ENCODE results near the gene RUSC1.

RUSC1 gene

GRCh38 chr1:155296661-155297060, 24.0 kb upstream of the RUSC1 start:
- TF ChIP-seq POLR2AphosphoS5 (IDR thresholded peaks at IDR 0.05; ENCODE audit: low read depth, low read length) (no peak), POLR2A (IDR thresholded peaks at IDR 0.05; ENCODE audit: low read depth, low read length) (no peak), TAF1 (IDR thresholded peaks at IDR 0.05; ENCODE audit: borderline replicate concordance, low read depth, low read length) (no peak)
- FAIRE-seq = no peak

GRCh38 chr1:155297384-155297783, 23.3 kb upstream of the RUSC1 start:
- DNase-seq (ENCODE audit: insufficient read length) (no peak), FAIRE-seq (no peak)
- TF ChIP-seq POLR2AphosphoS5 (IDR thresholded peaks at IDR 0.05; ENCODE audit: low read depth, low read length) (no peak), POLR2A (IDR thresholded peaks at IDR 0.05; ENCODE audit: low read depth, low read length) (no peak), TAF1 (IDR thresholded peaks at IDR 0.05; ENCODE audit: borderline replicate concordance, low read depth, low read length) (no peak)

More at GRCh38 chr1:155296661-155297060, 24.0 kb upstream of the RUSC1 start:
- DNase-seq (ENCODE audit: insufficient read length) = no peak

GRCh38 chr1:155300024-155300423, 20.7 kb upstream of the RUSC1 start:
- FAIRE-seq = no peak
- TF ChIP-seq TAF1 (IDR thresholded peaks at IDR 0.05; ENCODE audit: borderline replicate concordance, low read depth, low read length) (no peak), POLR2AphosphoS5 (IDR thresholded peaks at IDR 0.05; ENCODE audit: low read depth, low read length) (no peak), POLR2A (IDR thresholded peaks at IDR 0.05; ENCODE audit: low read depth, low read length) (no peak)
- no peak for DNase-seq (ENCODE audit: insufficient read length)

GRCh38 chr1:155300553-155301329, 20.0 kb upstream of the RUSC1 start:
- no peak for TF ChIP-seq TAF1 (IDR thresholded peaks at IDR 0.05; ENCODE audit: borderline replicate concordance, low read depth, low read length)
- no peak for TF ChIP-seq POLR2AphosphoS5 (IDR thresholded peaks at IDR 0.05; ENCODE audit: low read depth, low read length)
- TF ChIP-seq POLR2A (IDR thresholded peaks at IDR 0.05; ENCODE audit: low read depth, low read length) = no peak
- no peak for DNase-seq (ENCODE audit: insufficient read length)
- FAIRE-seq = no peak

GRCh38 chr1:155301342-155301841, 19.3 kb upstream of the RUSC1 start, which contains the start of gene PKLR:
TSS of gene PKLR (minus strand) at chr1:155301438. CDS start at chr1:155301395, 43 bp downstream.
- no peak for FAIRE-seq
- TF ChIP-seq POLR2AphosphoS5 (IDR thresholded peaks at IDR 0.05; ENCODE audit: low read depth, low read length) = no peak
- no peak for TF ChIP-seq TAF1 (IDR thresholded peaks at IDR 0.05; ENCODE audit: borderline replicate concordance, low read depth, low read length)
- no peak for TF ChIP-seq POLR2A (IDR thresholded peaks at IDR 0.05; ENCODE audit: low read depth, low read length)
- no peak for DNase-seq (ENCODE audit: insufficient read length)

GRCh38 chr1:155304558-155305063, 16.1 kb upstream of the RUSC1 start:
- DNase-seq (ENCODE audit: insufficient read length) = no peak
- no peak for TF ChIP-seq POLR2AphosphoS5 (IDR thresholded peaks at IDR 0.05; ENCODE audit: low read depth, low read length)
- TF ChIP-seq POLR2A (IDR thresholded peaks at IDR 0.05; ENCODE audit: low read depth, low read length) = no peak
- TF ChIP-seq TAF1 (IDR thresholded peaks at IDR 0.05; ENCODE audit: borderline replicate concordance, low read depth, low read length) = no peak
- no peak for FAIRE-seq

GRCh38 chr1:155305881-155306391, 14.8 kb upstream of the RUSC1 start:
- TF ChIP-seq POLR2AphosphoS5 (IDR thresholded peaks at IDR 0.05; ENCODE audit: low read depth, low read length) (no peak), TAF1 (IDR thresholded peaks at IDR 0.05; ENCODE audit: borderline replicate concordance, low read depth, low read length) (no peak), POLR2A (IDR thresholded peaks at IDR 0.05; ENCODE audit: low read depth, low read length) (no peak)
- FAIRE-seq (no peak), DNase-seq (ENCODE audit: insufficient read length) (no peak)

- no peak for DNase-seq (ENCODE audit: insufficient read length)
- FAIRE-seq = no peak
- TF ChIP-seq POLR2A (IDR thresholded peaks at IDR 0.05; ENCODE audit: low read depth, low read length) (no peak), TAF1 (IDR thresholded peaks at IDR 0.05; ENCODE audit: borderline replicate concordance, low read depth, low read length) (no peak), POLR2AphosphoS5 (IDR thresholded peaks at IDR 0.05; ENCODE audit: low read depth, low read length) (no peak)
These were observed 13.4 kb upstream of the RUSC1 start for GRCh38 chr1:155307247-155307740.

GRCh38 chr1:155308493-155309422, 11.9 kb upstream of the RUSC1 start, which contains the start of gene FDPS:
TSS of gene FDPS (plus strand) at chr1:155308866. CDS start at chr1:155309790, 924 bp downstream.
- peak; percentile 96 for DNase-seq (ENCODE audit: insufficient read length)
- peak; percentile 97 for FAIRE-seq
- TF ChIP-seq POLR2AphosphoS5 (IDR thresholded peaks at IDR 0.05; ENCODE audit: low read depth, low read length) = peak; percentile 4; the same call in 1 of the 2 replicates
- TF ChIP-seq TAF1 (IDR thresholded peaks at IDR 0.05; ENCODE audit: borderline replicate concordance, low read depth, low read length) = peak; percentile 48; the same call in 1 of the 2 replicates
- peak; percentile 55 for TF ChIP-seq POLR2A (IDR thresholded peaks at IDR 0.05; ENCODE audit: low read depth, low read length)

- DNase-seq (ENCODE audit: insufficient read length) (no peak), FAIRE-seq (no peak)
- TF ChIP-seq TAF1 (IDR thresholded peaks at IDR 0.05; ENCODE audit: borderline replicate concordance, low read depth, low read length) = no peak
- no peak; the same call in 1 of the 2 replicates for TF ChIP-seq POLR2AphosphoS5 (IDR thresholded peaks at IDR 0.05; ENCODE audit: low read depth, low read length)
- no peak; the same call in 1 of the 2 replicates for TF ChIP-seq POLR2A (IDR thresholded peaks at IDR 0.05; ENCODE audit: low read depth, low read length)
These were observed 11.2 kb upstream of the RUSC1 start for GRCh38 chr1:155309423-155310021.
